GM12892 (cell line): ENCODE data around the gene HSPH1.

Experiments
- POLR2A ChIP-seq: IDR thresholded peaks from 2 replicates; pipeline ENCODE4 v1.6.1; 2011; ENCODE audit warnings: low read depth, low read length, control low read depth
- POLR2AphosphoS5 ChIP-seq: IDR thresholded peaks from 2 replicates; pipeline ENCODE4 v1.6.1; 2011; ENCODE audit warnings: low read depth, low read length, control low read depth
- TAF1 ChIP-seq: IDR thresholded peaks from 2 replicates; pipeline ENCODE4 v1.6.1; 2011; ENCODE audit warnings: low read depth, mild to moderate bottlenecking, control low read depth, low read length, borderline replicate concordance

GRCh38 chr13:31198519-31198918 is 36.8 kb upstream of the HSPH1 start:
- no peak for TF ChIP-seq POLR2A
- no peak for TF ChIP-seq POLR2AphosphoS5
- TF ChIP-seq TAF1, result no peak
